ENCODE measurements around the gene PHACTR1. TPM values are rescaled to one million over a fixed set of nuclear protein-coding genes. Genes with fewer than 3 reads are reported as not detected.

The PHACTR1 gene
- total RNA-seq, 1 experiment from 2014 or later, result 0.21 TPM

- H3K4me1 Mint-ChIP-seq (ENCODE audit: low read depth, unreplicated experiment), result no peaks in the 10 kb centered on the region
- no peaks in the 10 kb centered on the region for H3K9me3 Mint-ChIP-seq (ENCODE audit: low read depth, unreplicated experiment)
- peaks cover 10% of the 10 kb centered on the region for H3K27me3 Mint-ChIP-seq (ENCODE audit: unreplicated experiment)
- CTCF ChIA-PET, result no interaction called here
- DNase-seq, result no peak
- TF ChIP-seq CTCF (IDR thresholded peaks at IDR 0.05; ENCODE audit: unreplicated experiment), result no peak
- H3K27ac Mint-ChIP-seq (ENCODE audit: unreplicated experiment), result no peak overlapping the region
- H3K36me3 Mint-ChIP-seq (ENCODE audit: insufficient read depth, unreplicated experiment), result no peaks in the 10 kb centered on the region
- BruUV-seq (replicated peaks), result no TSS peak
- intact Hi-C loops (cut with micrococcal nuclease; ENCODE audit: unreplicated experiment), result no loop called here
- no peak overlapping the region for H3K4me3 Mint-ChIP-seq (ENCODE audit: low read depth, unreplicated experiment)
Measured at GRCh38 chr6:13140980-13141379, 424.4 kb downstream of the PHACTR1 start.

GRCh38 chr6:13141387-13141786, 424.8 kb downstream of the PHACTR1 start:
- Mint-ChIP-seq H3K9me3 (ENCODE audit: low read depth, unreplicated experiment) (no peaks in the 10 kb centered on the region), H3K36me3 (ENCODE audit: insufficient read depth, unreplicated experiment) (no peaks in the 10 kb centered on the region), H3K27ac (ENCODE audit: unreplicated experiment) (no peak overlapping the region), H3K27me3 (ENCODE audit: unreplicated experiment) (peaks cover 6% of the 10 kb centered on the region), H3K4me3 (ENCODE audit: low read depth, unreplicated experiment) (no peak overlapping the region), H3K4me1 (ENCODE audit: low read depth, unreplicated experiment) (no peaks in the 10 kb centered on the region)
- no peak for TF ChIP-seq CTCF (IDR thresholded peaks at IDR 0.05; ENCODE audit: unreplicated experiment)
- CTCF ChIA-PET, result no interaction called here
- intact Hi-C loops (cut with micrococcal nuclease; ENCODE audit: unreplicated experiment), result no loop called here
- no TSS peak for BruUV-seq (replicated peaks)
- no peak for DNase-seq

- H3K36me3 Mint-ChIP-seq (ENCODE audit: insufficient read depth, unreplicated experiment), result no peaks in the 10 kb centered on the region
- H3K27ac Mint-ChIP-seq (ENCODE audit: unreplicated experiment), result no peak overlapping the region
- TF ChIP-seq CTCF (IDR thresholded peaks at IDR 0.05; ENCODE audit: unreplicated experiment), result no peak
- intact Hi-C loops (cut with micrococcal nuclease; ENCODE audit: unreplicated experiment), result no loop called here
- H3K4me1 Mint-ChIP-seq (ENCODE audit: low read depth, unreplicated experiment), result no peaks in the 10 kb centered on the region
- DNase-seq, result no peak
- BruUV-seq (replicated peaks), result no TSS peak
- no peak overlapping the region for H3K4me3 Mint-ChIP-seq (ENCODE audit: low read depth, unreplicated experiment)
- H3K27me3 Mint-ChIP-seq (ENCODE audit: unreplicated experiment), result no peaks in the 10 kb centered on the region
- H3K9me3 Mint-ChIP-seq (ENCODE audit: low read depth, unreplicated experiment), result no peaks in the 10 kb centered on the region
- CTCF ChIA-PET, result no interaction called here
Measured at GRCh38 chr6:13142611-13143010, 426.0 kb downstream of the PHACTR1 start.

GRCh38 chr6:13146442-13146841, 429.9 kb downstream of the PHACTR1 start:
- no peak overlapping the region for H3K27ac Mint-ChIP-seq (ENCODE audit: unreplicated experiment)
- no peak overlapping the region for H3K4me3 Mint-ChIP-seq (ENCODE audit: low read depth, unreplicated experiment)
- peaks cover 2% of the 10 kb centered on the region for H3K9me3 Mint-ChIP-seq (ENCODE audit: low read depth, unreplicated experiment)
- peaks cover 7% of the 10 kb centered on the region for H3K27me3 Mint-ChIP-seq (ENCODE audit: unreplicated experiment)
- BruUV-seq (replicated peaks), result no TSS peak
- CTCF ChIA-PET, result interaction anchor here (0.5 kb wide), 2 partner anchors 56 to 461 kb away, joined by 3 to 5 read pairs; no protein-coding TSS in a partner anchor
- H3K36me3 Mint-ChIP-seq (ENCODE audit: insufficient read depth, unreplicated experiment), result no peaks in the 10 kb centered on the region
- no peak for DNase-seq
- no peak for TF ChIP-seq CTCF (IDR thresholded peaks at IDR 0.05; ENCODE audit: unreplicated experiment)
- intact Hi-C loops (cut with micrococcal nuclease; ENCODE audit: unreplicated experiment), result no loop called here
- no peaks in the 10 kb centered on the region for H3K4me1 Mint-ChIP-seq (ENCODE audit: low read depth, unreplicated experiment)

Data from Calu3 (cell line).